Activated naive CD4-positive, alpha-beta T cell treated with anti-CD3 and anti-CD28 coated beads, Interleukin-2, amount 10 ng/mL, durations not matched to agents 7 days and 5 days (primary cell): ENCODE data around the gene LAT.
A peak's percentile ranks its signal among the peaks of the same experiment; 100 is the strongest.
"Not testable (repeated sequence)": the region's sequence is repeated elsewhere in the genome, so short reads cannot be mapped to it uniquely, and the experiment has no call there.

Experiments
- CTCF ChIA-PET: fragments of 350-600 bp; sonication (Branson Sonifier 250); formaldehyde crosslinking; loops from one replicate; lab custom pipeline; 2021; ENCODE audit warnings: antibody characterized with exemption; lab: Charles Lee
- DNase-seq: peaks from one replicate; pipeline ENCODE4 v3.0.0-alpha.2; 2020
- H3K27ac Mint-ChIP-seq: one replicate; pipeline ENCODE4 v1.8.0; 2021; ENCODE audit warnings: mild to moderate bottlenecking, moderate library complexity, mixed read lengths
- H3K27me3 Mint-ChIP-seq: one replicate; pipeline ENCODE4 v1.8.0; 2021; ENCODE audit warnings: mild to moderate bottlenecking, mixed read lengths
- H3K36me3 Mint-ChIP-seq: one replicate; pipeline ENCODE4 v1.8.0; 2021; ENCODE audit warnings: mixed read lengths
- H3K4me1 Mint-ChIP-seq: one replicate; pipeline ENCODE4 v1.8.0; 2021; ENCODE audit warnings: mixed read lengths
- H3K4me3 Mint-ChIP-seq: one replicate; pipeline ENCODE4 v1.8.0; 2021; ENCODE audit warnings: mild to moderate bottlenecking, moderate library complexity, mixed read lengths
- H3K9me3 Mint-ChIP-seq: one replicate; pipeline ENCODE4 v1.8.0; 2021; ENCODE audit warnings: mixed read lengths

The LAT gene

GRCh38 chr16:28964072-28964471, 20.8 kb upstream of the LAT start:
- no peak overlapping the region for H3K27ac Mint-ChIP-seq
- no peaks in the 10 kb centered on the region for H3K9me3 Mint-ChIP-seq
- no peak for DNase-seq
- CTCF ChIA-PET = no interaction called here
- peaks cover 57% of the 10 kb centered on the region for H3K36me3 Mint-ChIP-seq
- H3K27me3 Mint-ChIP-seq = no peaks in the 10 kb centered on the region
- H3K4me3 Mint-ChIP-seq = no peak overlapping the region
- no peaks in the 10 kb centered on the region for H3K4me1 Mint-ChIP-seq

GRCh38 chr16:28964496-28964895, 20.4 kb upstream of the LAT start:
- Mint-ChIP-seq H3K4me1 (no peaks in the 10 kb centered on the region), H3K27ac (no peak overlapping the region), H3K9me3 (no peaks in the 10 kb centered on the region), H3K4me3 (no peak overlapping the region), H3K27me3 (no peaks in the 10 kb centered on the region), H3K36me3 (peaks cover 54% of the 10 kb centered on the region)
- CTCF ChIA-PET = no interaction called here
- DNase-seq = no peak

- CTCF ChIA-PET = no interaction called here
- Mint-ChIP-seq H3K4me1 (no peaks in the 10 kb centered on the region), H3K27ac (no peak overlapping the region), H3K36me3 (peaks cover 36% of the 10 kb centered on the region), H3K9me3 (no peaks in the 10 kb centered on the region), H3K4me3 (no peak overlapping the region), H3K27me3 (no peaks in the 10 kb centered on the region)
- no peak for DNase-seq
These were observed 17.7 kb upstream of the LAT start for GRCh38 chr16:28967156-28967555.

GRCh38 chr16:28969696-28970095, 15.2 kb upstream of the LAT start:
- H3K9me3 Mint-ChIP-seq, H3K4me3 Mint-ChIP-seq, H3K27me3 Mint-ChIP-seq, DNase-seq, CTCF ChIA-PET, H3K27ac Mint-ChIP-seq: not testable (repeated sequence)
- peaks cover 14% of the 10 kb centered on the region for H3K36me3 Mint-ChIP-seq
- peaks cover 10% of the 10 kb centered on the region for H3K4me1 Mint-ChIP-seq

GRCh38 chr16:28974007-28974436, 10.8 kb upstream of the LAT start:
- H3K36me3 Mint-ChIP-seq = peaks cover 8% of the 10 kb centered on the region
- peak overlapping the region; percentile 97 for H3K4me3 Mint-ChIP-seq
- peaks cover 31% of the 10 kb centered on the region for H3K4me1 Mint-ChIP-seq
- DNase-seq = peak; percentile 55
- CTCF ChIA-PET = interaction anchor here (0.7 to 1.6 kb wide), 6 partner anchors 9 to 48 kb away, joined by 3 to 6 read pairs (median 5); partner anchors contain the start of gene LAT
- peaks cover 5% of the 10 kb centered on the region for H3K27me3 Mint-ChIP-seq
- H3K9me3 Mint-ChIP-seq = no peaks in the 10 kb centered on the region
- H3K27ac Mint-ChIP-seq = peak overlapping the region; percentile 89

GRCh38 chr16:28974437-28975157, 10.3 kb upstream of the LAT start, which contains the start of gene SPNS1:
SPNS1 (plus strand) TSS chr16:28974778; CDS start chr16:28975152, 374 bp downstream.
- no peaks in the 10 kb centered on the region for H3K9me3 Mint-ChIP-seq
- CTCF ChIA-PET = interaction anchor here (1.5 kb wide), 3 partner anchors 8 to 12 kb away, joined by 5 to 6 read pairs (median 6); partner anchors contain the start of gene LAT
- H3K4me3 Mint-ChIP-seq = peak within 1 kb of the TSS; percentile 97
- H3K36me3 Mint-ChIP-seq = peaks cover 8% of the 10 kb centered on the region
- peak within 1 kb of the TSS; percentile 89 for H3K27ac Mint-ChIP-seq
- H3K27me3 Mint-ChIP-seq = peaks cover 5% of the 10 kb centered on the region
- DNase-seq = peak; percentile 96
- H3K4me1 Mint-ChIP-seq = peaks cover 31% of the 10 kb centered on the region

GRCh38 chr16:28975158-28975599, 9.7 kb upstream of the LAT start:
- Mint-ChIP-seq H3K36me3 (peaks cover 8% of the 10 kb centered on the region), H3K4me1 (peaks cover 31% of the 10 kb centered on the region), H3K27ac (peak overlapping the region; percentile 89), H3K4me3 (peak overlapping the region; percentile 97), H3K27me3 (peaks cover 5% of the 10 kb centered on the region), H3K9me3 (no peaks in the 10 kb centered on the region)
- DNase-seq = no peak
- CTCF ChIA-PET = no interaction called here

- H3K27ac Mint-ChIP-seq = peak overlapping the region; percentile 2
- peak; percentile 33 for DNase-seq
- H3K9me3 Mint-ChIP-seq = peaks cover 5% of the 10 kb centered on the region
- H3K36me3 Mint-ChIP-seq = peaks cover 31% of the 10 kb centered on the region
- H3K4me3 Mint-ChIP-seq = no peak overlapping the region
- H3K27me3 Mint-ChIP-seq = peaks cover 5% of the 10 kb centered on the region
- H3K4me1 Mint-ChIP-seq = peaks cover 41% of the 10 kb centered on the region
- CTCF ChIA-PET = interaction anchor here (0.8 to 2.8 kb wide), 4 partner anchors 9 to 47 kb away, joined by 3 to 13 read pairs (median 4); no protein-coding TSS in a partner anchor
These were observed 6.9 kb upstream of the LAT start for GRCh38 chr16:28977703-28978662.

- H3K27ac Mint-ChIP-seq, DNase-seq, H3K9me3 Mint-ChIP-seq, H3K27me3 Mint-ChIP-seq, H3K4me3 Mint-ChIP-seq: not testable (repeated sequence)
- peaks cover 46% of the 10 kb centered on the region for H3K4me1 Mint-ChIP-seq
- CTCF ChIA-PET = interaction anchor here (1.2 to 1.4 kb wide), 2 partner anchors 40 to 49 kb away, joined by 3 read pairs; no protein-coding TSS in a partner anchor
- peaks cover 48% of the 10 kb centered on the region for H3K36me3 Mint-ChIP-seq
These were observed 4.5 kb upstream of the LAT start for GRCh38 chr16:28980330-28980729.

GRCh38 chr16:28980929-28981328, 3.9 kb upstream of the LAT start:
- Mint-ChIP-seq H3K4me3 (no peak overlapping the region), H3K27ac (no peak overlapping the region), H3K4me1 (peaks cover 40% of the 10 kb centered on the region), H3K9me3 (peaks cover 5% of the 10 kb centered on the region), H3K36me3 (peaks cover 54% of the 10 kb centered on the region), H3K27me3 (no peaks in the 10 kb centered on the region)
- DNase-seq = no peak
- CTCF ChIA-PET = interaction anchor here (0.8 kb wide), 1 partner anchor 34 kb away, joined by 3 read pairs; no protein-coding TSS in a partner anchor

- H3K9me3 Mint-ChIP-seq = peaks cover 5% of the 10 kb centered on the region
- H3K4me1 Mint-ChIP-seq = peaks cover 36% of the 10 kb centered on the region
- H3K27ac Mint-ChIP-seq = peak overlapping the region; percentile 49
- no peaks in the 10 kb centered on the region for H3K27me3 Mint-ChIP-seq
- no peak overlapping the region for H3K4me3 Mint-ChIP-seq
- CTCF ChIA-PET = no interaction called here
- H3K36me3 Mint-ChIP-seq = peaks cover 60% of the 10 kb centered on the region
- peak; percentile 58 for DNase-seq
These were observed 3.3 kb upstream of the LAT start for GRCh38 chr16:28981517-28981916.

- CTCF ChIA-PET = interaction anchor here (1.7 kb wide), 1 partner anchor 9 kb away, joined by 6 read pairs; no protein-coding TSS in a partner anchor
- Mint-ChIP-seq H3K27ac (no peak overlapping the region), H3K4me1 (peaks cover 35% of the 10 kb centered on the region), H3K4me3 (no peak overlapping the region), H3K27me3 (no peaks in the 10 kb centered on the region), H3K9me3 (peaks cover 9% of the 10 kb centered on the region), H3K36me3 (peaks cover 68% of the 10 kb centered on the region)
- DNase-seq = no peak
These were observed 2.4 kb upstream of the LAT start for GRCh38 chr16:28982418-28982817.

- H3K27ac Mint-ChIP-seq = peak overlapping the region; percentile 60
- H3K4me1 Mint-ChIP-seq = peaks cover 40% of the 10 kb centered on the region
- H3K36me3 Mint-ChIP-seq = peaks cover 71% of the 10 kb centered on the region
- CTCF ChIA-PET = interaction anchor here (1.7 kb wide), 1 partner anchor 9 kb away, joined by 6 read pairs; no protein-coding TSS in a partner anchor
- peaks cover 12% of the 10 kb centered on the region for H3K9me3 Mint-ChIP-seq
- DNase-seq = no peak
- no peak overlapping the region for H3K4me3 Mint-ChIP-seq
- no peaks in the 10 kb centered on the region for H3K27me3 Mint-ChIP-seq
These were observed 1.9 kb upstream of the LAT start for GRCh38 chr16:28982949-28983348.

GRCh38 chr16:28983644-28984043, 1.2 kb upstream of the LAT start:
- peak overlapping the region; percentile 100 for H3K4me3 Mint-ChIP-seq
- peaks cover 71% of the 10 kb centered on the region for H3K36me3 Mint-ChIP-seq

More at GRCh38 chr16:28983644-28984043, 1.2 kb upstream of the LAT start:
- peaks cover 46% of the 10 kb centered on the region for H3K4me1 Mint-ChIP-seq
- DNase-seq = no peak
- CTCF ChIA-PET = interaction anchor here (1.0 to 1.7 kb wide), 2 partner anchors 10 to 29 kb away, joined by 3 to 6 read pairs; no protein-coding TSS in a partner anchor
- H3K27ac Mint-ChIP-seq = peak overlapping the region; percentile 60
- H3K9me3 Mint-ChIP-seq = peaks cover 12% of the 10 kb centered on the region
- H3K27me3 Mint-ChIP-seq = no peaks in the 10 kb centered on the region
